CD14-positive monocyte (primary cell): Measurements from ENCODE around the gene ZDHHC11B. TPM values are rescaled to one million over a fixed set of nuclear protein-coding genes. Genes with fewer than 3 reads are reported as not detected.
A peak's percentile ranks its signal among the peaks of the same experiment; 100 is the strongest.
"Not testable (repeated sequence)": the region's sequence is repeated elsewhere in the genome, so short reads cannot be mapped to it uniquely, and the experiment has no call there.

Experiments
- DNase-seq, 3 donors: peaks; one replicate each; pipeline ENCODE4 v3.0.0-alpha.2; 2011 to 2022
- H2AFZ ChIP-seq: 2 replicates; pipeline ENCODE4 v1.6.0; 2012; ENCODE audit warnings: mild to moderate bottlenecking, low read depth, low read length, inconsistent platforms; ENCODE audit not compliant: insufficient read depth, poor library complexity, severe bottlenecking
- H3K27ac ChIP-seq, 2 donors: 1 replicate in 1 of 2; 2 replicates in 1 of 2; pipeline ENCODE4 v1.5.1; 2012 to 2013; ENCODE audit warnings: low read length in 2 of 2, control low read depth in 1 of 2, inconsistent platforms in 1 of 2, low read depth in 1 of 2, mild to moderate bottlenecking in 1 of 2
- H3K27me3 ChIP-seq, 2 donors: one replicate each; pipeline versions ENCODE4 v1.6.0 to v1.6.1; 2011 to 2013; ENCODE audit warnings: low read length in 2 of 2; ENCODE audit not compliant: control insufficient read depth in 2 of 2, insufficient read depth in 2 of 2
- H3K36me3 ChIP-seq, 2 donors: replicated peaks in 1 of 2; 1 replicate in 1 of 2; 2 replicates in 1 of 2; pipeline versions ENCODE4 v1.5.1 to v1.6.1; 2012 to 2013; ENCODE audit warnings: low read length in 2 of 2, control low read depth in 1 of 2, inconsistent platforms in 1 of 2, mild to moderate bottlenecking in 1 of 2; ENCODE audit not compliant: insufficient read depth in 2 of 2, control insufficient read depth in 1 of 2
- H3K4me1 ChIP-seq, 2 donors: 1 replicate in 1 of 2; 2 replicates in 1 of 2; pipeline versions ENCODE4 v1.5.1 to v1.6.1; 2012 to 2013; ENCODE audit warnings: low read length in 2 of 2, control low read depth in 1 of 2, inconsistent platforms in 1 of 2, mild to moderate bottlenecking in 1 of 2, moderate library complexity in 1 of 2; ENCODE audit not compliant: insufficient read depth in 2 of 2, control insufficient read depth in 1 of 2
- H3K4me2 ChIP-seq: replicated peaks from 2 replicates; pipeline ENCODE3; 2012; ENCODE audit warnings: low read length, moderate library complexity, mild to moderate bottlenecking; ENCODE audit not compliant: poor library complexity, severe bottlenecking; ENCODE audit errors: extremely low read depth
- H3K4me3 ChIP-seq, 3 experiments: fragments of 200-600 bp in 1 of 3; sonication (generic) in 1 of 3; replicated peaks in 1 of 3; 1 replicate in 2 of 3; 2 replicates in 1 of 3; pipeline ENCODE4 v1.5.1; 2011 to 2013; ENCODE audit warnings: low read length in 3 of 3, mild to moderate bottlenecking in 3 of 3, control low read depth in 2 of 3, low read depth in 2 of 3, inconsistent platforms in 1 of 3, moderate library complexity in 1 of 3
- H3K79me2 ChIP-seq: 2 replicates; pipeline ENCODE4 v1.6.0; 2012; ENCODE audit warnings: mild to moderate bottlenecking, control low read depth, inconsistent platforms, low read length, moderate library complexity; ENCODE audit not compliant: insufficient read depth
- H3K9ac ChIP-seq: 2 replicates; pipeline ENCODE4 v1.6.0; 2017; ENCODE audit warnings: low read length, mild to moderate bottlenecking; ENCODE audit not compliant: insufficient read depth, poor library complexity, severe bottlenecking
- H3K9me3 ChIP-seq, 2 donors: replicated peaks in 1 of 2; 1 replicate in 1 of 2; 2 replicates in 1 of 2; pipeline versions ENCODE4 v1.5.1 to v1.6.1; 2012 to 2013; ENCODE audit warnings: low read length in 2 of 2, control low read depth in 1 of 2; ENCODE audit not compliant: control insufficient read depth in 1 of 2, insufficient read depth in 1 of 2
- H4K20me1 ChIP-seq: 2 replicates; pipeline ENCODE4 v1.6.0; 2012; ENCODE audit warnings: mild to moderate bottlenecking, low read length, control low read depth, moderate library complexity; ENCODE audit not compliant: insufficient read depth
- H3K27ac Mint-ChIP-seq, 7 donors: one replicate each; pipeline ENCODE4 v1.8.0; 2020; ENCODE audit warnings: mild to moderate bottlenecking in 7 of 7, mixed read lengths in 7 of 7, moderate library complexity in 6 of 7, inconsistent platforms in 2 of 7
- H3K27me3 Mint-ChIP-seq, 3 donors: one replicate each; pipeline ENCODE4 v1.8.0; 2021 to 2022; ENCODE audit warnings: low read depth in 3 of 3, mild to moderate bottlenecking in 3 of 3, mixed read lengths in 3 of 3, moderate library complexity in 3 of 3, inconsistent platforms in 1 of 3
- H3K36me3 Mint-ChIP-seq, 2 donors: one replicate each; pipeline ENCODE4 v1.8.0; 2020; ENCODE audit warnings: mixed read lengths in 2 of 2, inconsistent platforms in 1 of 2, mild to moderate bottlenecking in 1 of 2
- H3K4me1 Mint-ChIP-seq: one replicate; pipeline ENCODE4 v1.8.0; 2020; ENCODE audit warnings: mild to moderate bottlenecking, mixed read lengths
- H3K4me3 Mint-ChIP-seq, 2 donors: one replicate each; pipeline ENCODE4 v1.8.0; 2020; ENCODE audit warnings: mild to moderate bottlenecking in 2 of 2, mixed read lengths in 2 of 2, moderate library complexity in 1 of 2
- H3K9me3 Mint-ChIP-seq, 7 donors: one replicate each; pipeline ENCODE4 v1.8.0; 2020 to 2022; ENCODE audit warnings: mixed read lengths in 7 of 7, mild to moderate bottlenecking in 6 of 7, moderate library complexity in 6 of 7, inconsistent platforms in 2 of 7
- WGBS: methylation state at CpG from one replicate; pipeline ENCODE4 v1.1.5; 2013; ENCODE audit warnings: missing lambda C conversion rate; ENCODE audit not compliant: insufficient coverage; 5-methylcytosine and 5-hydroxymethylcytosine counted together
- intact Hi-C, 2 donors: fragments of 100-400 bp; cut with micrococcal nuclease; formaldehyde crosslinking; loops; one replicate each; pipeline versions ENCODE4 v1.15.0 to v1.15.1; 2023
- polyA minus RNA-seq: library from RNA; depleted of rRNA, polyadenylated mRNA; stranded (reverse); fragments of >200 nt; gene quantifications from 2 replicates; pipeline ENCODE4 v1.2.3, GENCODE V29; 2012
- polyA plus RNA-seq, 3 donors: library from polyadenylated mRNA; depleted of rRNA in 1 of 3; unstranded in 2 of 3; stranded (reverse) in 1 of 3; fragments of 300-500 nt in 2 of 3; fragments of >200 nt in 1 of 3; fragmentation: Illumina TruSeq in 2 of 3; gene quantifications; 1 replicate in 2 of 3; 2 replicates in 1 of 3; pipeline ENCODE4 v1.2.3, GENCODE V29; 2012 to 2021
- total RNA-seq, 12 experiments: library from RNA in 1 of 12; stranded (reverse) in 1 of 12; fragments of 120-200 nt in 1 of 12; gene quantifications; one replicate each; pipeline ENCODE4 v1.2.4 and lab custom pipeline; 2013 to 2026; ENCODE audit warnings: mixed read lengths in 6 of 12, inconsistent platforms in 1 of 12

The ZDHHC11B gene
- not detected for total RNA-seq (2013)
- not detected for polyA plus RNA-seq
- polyA minus RNA-seq, result not detected in 2 replicates
- total RNA-seq (lab: John Stamatoyannopoulos, UW), result 0 to 1.3 (median 0.16) reads per million in 11 experiments

- H3K27ac ChIP-seq, H3K36me3 ChIP-seq, H4K20me1 ChIP-seq, H3K36me3 Mint-ChIP-seq, intact Hi-C loops, H3K4me1 ChIP-seq, H3K9ac ChIP-seq, H3K4me1 Mint-ChIP-seq, H3K9me3 ChIP-seq, H3K79me2 ChIP-seq, H2AFZ ChIP-seq, H3K27ac Mint-ChIP-seq, H3K9me3 Mint-ChIP-seq: not testable (repeated sequence)
- Histone ChIP-seq H3K27me3 (peaks cover 2 to 24% of the 10 kb centered on the region in 2 donors), H3K4me2 (peak within 1 kb of the TSS; percentile 57), H3K4me3 (peak within 1 kb of the TSS in 1 of 3 experiments; percentile 55)
- Mint-ChIP-seq H3K4me3 (peak within 1 kb of the TSS; percentile 51 to 76), H3K27me3 (peaks cover 15 to 38% (median 19%) of the 10 kb centered on the region in 3 donors)
- 0% methylated on average over 91 of the region's 101 CpGs for WGBS
- DNase-seq, result peak in 1 of 3 donors; percentile 31
Measured at GRCh38 chr5:784428-785177, at the start of gene ZDHHC11B. Gene ZDHHC11B, minus strand, starts transcription at chr5:784729. Its CDS starts 17,810 bp downstream, at chr5:766919.

- H3K4me3 Mint-ChIP-seq, H3K27ac ChIP-seq, H3K4me3 ChIP-seq, H3K9me3 ChIP-seq, H3K4me1 ChIP-seq, DNase-seq, H3K36me3 ChIP-seq, H3K9ac ChIP-seq, H4K20me1 ChIP-seq, H3K79me2 ChIP-seq, H2AFZ ChIP-seq, H3K9me3 Mint-ChIP-seq, intact Hi-C loops, H3K4me1 Mint-ChIP-seq, H3K36me3 Mint-ChIP-seq, H3K4me2 ChIP-seq, H3K27ac Mint-ChIP-seq, H3K27me3 ChIP-seq: not testable (repeated sequence)
- no CpG with 5 or more reads among the region's 2 CpGs for WGBS
- peaks cover 0 to 17% (median 7%) of the 10 kb centered on the region in 3 donors for H3K27me3 Mint-ChIP-seq
Measured at GRCh38 chr5:834013-834412, 49.5 kb upstream of the ZDHHC11B start.

GRCh38 chr5:828194-828593 is 43.7 kb upstream of the ZDHHC11B start:
- intact Hi-C loops, result not testable (repeated sequence)

GRCh38 chr5:825544-825943 is 41.0 kb upstream of the ZDHHC11B start:
- H3K9me3 Mint-ChIP-seq, H3K36me3 ChIP-seq, H2AFZ ChIP-seq, H3K9me3 ChIP-seq, H3K27me3 Mint-ChIP-seq, H3K27me3 ChIP-seq, H4K20me1 ChIP-seq, H3K27ac Mint-ChIP-seq, H3K4me1 Mint-ChIP-seq, intact Hi-C loops, H3K4me1 ChIP-seq, H3K4me2 ChIP-seq, H3K36me3 Mint-ChIP-seq, H3K27ac ChIP-seq, H3K4me3 ChIP-seq, H3K79me2 ChIP-seq, DNase-seq, H3K9ac ChIP-seq, H3K4me3 Mint-ChIP-seq: not testable (repeated sequence)
- no CpG with 5 or more reads among the region's 1 CpG for WGBS

More at GRCh38 chr5:828194-828593, 43.7 kb upstream of the ZDHHC11B start:
- not testable (repeated sequence) for H3K27ac Mint-ChIP-seq, H3K27me3 Mint-ChIP-seq, H3K4me1 Mint-ChIP-seq, DNase-seq, H3K4me3 ChIP-seq, H4K20me1 ChIP-seq, H3K9me3 ChIP-seq, H3K4me2 ChIP-seq, H3K9me3 Mint-ChIP-seq, H3K79me2 ChIP-seq, H3K4me3 Mint-ChIP-seq, H2AFZ ChIP-seq, H3K27ac ChIP-seq, H3K9ac ChIP-seq, H3K4me1 ChIP-seq, H3K27me3 ChIP-seq, H3K36me3 ChIP-seq, H3K36me3 Mint-ChIP-seq
- WGBS, result no CpG with 5 or more reads among the region's 19 CpGs
